GM19463 (cell line): ENCODE results near the gene LCNL1.

Experiments
- ATAC-seq: cut with Tn5 transposase; IDR thresholded peaks from one replicate; pipeline ENCODE4 v1.9.1; 2021; ENCODE audit warnings: mild to moderate bottlenecking, moderate library complexity; ENCODE audit not compliant: unreplicated experiment

LCNL1 gene

GRCh38 chr9:136973618-136974617, 8.9 kb upstream of the LCNL1 start:
- no peak for ATAC-seq

GRCh38 chr9:136974817-136975535, 7.8 kb upstream of the LCNL1 start:
- ATAC-seq, result no peak

GRCh38 chr9:136975644-136976043, 7.1 kb upstream of the LCNL1 start:
- ATAC-seq, result no peak

- ATAC-seq, result no peak
These were observed 5.6 kb upstream of the LCNL1 start, which contains the start of gene PTGDS for GRCh38 chr9:136977223-136977622. Gene PTGDS (plus strand): TSS chr9:136977504. CDS start chr9:136977579, 75 bp downstream.

- no peak for ATAC-seq
These were observed 5.1 kb upstream of the LCNL1 start for GRCh38 chr9:136977649-136978072.

- no peak for ATAC-seq
These were observed 4.5 kb upstream of the LCNL1 start for GRCh38 chr9:136978073-136978864.

- no peak for ATAC-seq
These were observed 3.8 kb upstream of the LCNL1 start for GRCh38 chr9:136978865-136979544.

- no peak for ATAC-seq
These were observed 2.8 kb upstream of the LCNL1 start for GRCh38 chr9:136979769-136980587.

- ATAC-seq, result no peak
These were observed 1.9 kb upstream of the LCNL1 start for GRCh38 chr9:136980669-136981478.

- no peak for ATAC-seq
These were observed 1.1 kb upstream of the LCNL1 start for GRCh38 chr9:136981588-136982231.

GRCh38 chr9:136983167-136983566, 374 bp downstream of the LCNL1 start:
- no peak for ATAC-seq

GRCh38 chr9:136983656-136984314, 992 bp downstream of the LCNL1 start:
- no peak for ATAC-seq

- ATAC-seq, result no peak
These were observed 1.8 kb downstream of the LCNL1 start for GRCh38 chr9:136984464-136985026.

GRCh38 chr9:136985027-136985602, 2.3 kb downstream of the LCNL1 start:
- ATAC-seq, result no peak

GRCh38 chr9:136985853-136986252, 3.1 kb downstream of the LCNL1 start:
- ATAC-seq, result no peak

GRCh38 chr9:136988872-136989271, 6.1 kb downstream of the LCNL1 start:
- no peak for ATAC-seq
